ENCODE data around the gene OLFML2A.

GRCh38 chr9:124829334-124829669, 52.4 kb downstream of the OLFML2A start:
- no peak for TF ChIP-seq POLR2A (IDR thresholded peaks at IDR 0.05)
- TF ChIP-seq CTCF (IDR thresholded peaks at IDR 0.05) = no peak
